ENCODE data around the gene ZNF785.
A peak's percentile ranks its signal among the peaks of the same experiment; 100 is the strongest.
"Not testable (repeated sequence)": the region's sequence is repeated elsewhere in the genome, so short reads cannot be mapped to it uniquely, and the experiment has no call there.

Gene ZNF785

GRCh38 chr16:30536391-30537024 lies 49.0 kb downstream of the ZNF785 start:
- not testable (repeated sequence) for DNase-seq

DNA sequence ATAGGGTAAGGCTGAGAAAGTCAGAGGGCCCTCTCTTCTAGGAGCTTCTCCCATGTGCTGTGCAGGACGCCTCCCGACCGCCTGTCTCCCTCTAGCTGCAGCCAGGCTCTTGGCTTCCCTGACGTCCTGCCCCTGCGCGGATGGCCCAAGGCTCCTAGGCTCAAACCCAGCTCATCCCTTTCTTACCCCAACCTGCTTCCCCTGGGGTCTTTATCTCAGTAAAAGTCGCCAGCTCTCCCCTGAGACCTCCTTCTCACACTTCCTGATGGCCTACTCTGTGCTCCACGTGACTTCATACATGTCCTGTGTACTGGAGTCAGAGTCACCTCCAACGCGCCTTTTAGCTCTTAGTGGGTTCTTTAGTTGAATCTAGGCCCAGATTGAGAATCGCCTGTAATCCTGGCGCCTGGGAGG lies 49.7 kb downstream of the ZNF785 start:
- DNase-seq = no peak

- no peak for DNase-seq
Observed at GRCh38 chr16:30535106-30535776, 50.3 kb downstream of the ZNF785 start.

DNA sequence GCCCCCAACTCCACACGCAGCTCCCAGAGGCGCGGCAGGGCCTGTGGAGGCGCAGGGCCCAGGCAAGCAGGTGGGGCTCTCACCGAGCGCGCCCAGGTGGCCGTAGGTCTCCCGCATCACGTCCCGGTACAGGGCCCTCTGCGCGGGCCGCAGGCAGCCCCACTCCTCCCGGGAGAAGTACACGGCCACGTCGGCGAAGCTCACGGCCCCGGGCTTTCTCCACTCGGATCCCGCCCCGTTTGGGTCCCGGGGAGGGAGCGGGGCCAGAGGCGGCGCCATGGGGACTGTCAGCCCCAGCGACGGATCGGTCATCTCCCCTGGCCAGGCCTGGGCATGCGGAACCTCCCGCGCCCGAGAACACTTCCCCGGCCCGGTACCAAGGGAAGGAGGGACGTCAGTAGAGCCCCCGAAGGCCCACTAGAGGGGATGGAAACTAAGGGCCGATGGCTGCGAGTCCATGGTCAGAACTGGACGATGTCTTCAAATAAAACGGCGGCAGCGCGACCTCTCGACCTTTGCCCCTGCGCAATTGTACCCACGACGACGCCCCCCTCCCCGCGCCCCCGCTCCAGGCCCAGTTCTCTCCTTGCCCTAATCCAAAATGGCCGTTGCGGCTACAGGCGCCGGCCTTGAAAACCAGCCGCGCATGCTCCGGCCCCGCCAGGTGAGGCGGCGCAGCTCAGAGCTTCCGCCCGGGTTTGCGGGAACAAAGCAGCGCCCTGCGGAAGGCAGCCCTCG lies 51.0 kb downstream of the ZNF785 start, which contains the start of gene ZNF747:
ZNF747 (minus strand) TSS at position 491 of the 738 bp plus-strand sequence; CDS start at position 312, 179 bp downstream.
- DNase-seq = peak; percentile 77

DNA sequence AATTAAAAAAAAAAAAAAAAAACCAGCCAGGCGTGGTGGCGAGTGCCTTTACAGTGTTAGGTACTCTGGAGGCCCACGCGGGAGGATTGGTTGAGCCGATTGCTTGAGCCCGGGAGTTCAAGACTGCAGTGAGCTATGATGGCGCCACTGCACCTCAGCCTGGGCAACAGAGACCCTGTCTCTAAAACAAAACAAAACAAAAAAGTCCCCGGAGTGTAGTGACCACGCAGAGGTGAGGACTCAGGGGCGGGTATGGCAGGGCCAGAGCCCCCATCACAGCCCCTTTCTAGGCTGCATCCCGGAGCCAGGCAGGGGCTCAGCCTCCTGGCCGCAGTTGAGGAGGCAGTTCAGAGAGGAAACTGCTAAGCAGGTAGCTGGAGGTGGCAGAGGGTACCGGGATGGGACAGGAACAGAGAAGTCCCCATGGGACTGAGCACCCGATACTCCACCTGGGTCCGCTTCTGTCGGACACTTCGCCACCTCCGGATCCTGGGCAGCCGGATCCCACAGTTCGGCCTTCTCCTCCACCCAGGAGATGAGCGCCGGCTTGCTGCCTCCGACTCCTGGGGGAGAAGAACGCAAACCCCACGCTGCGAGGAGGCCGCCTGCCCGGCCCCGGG lies 51.6 kb downstream of the ZNF785 start:
- DNase-seq = no peak

DNA sequence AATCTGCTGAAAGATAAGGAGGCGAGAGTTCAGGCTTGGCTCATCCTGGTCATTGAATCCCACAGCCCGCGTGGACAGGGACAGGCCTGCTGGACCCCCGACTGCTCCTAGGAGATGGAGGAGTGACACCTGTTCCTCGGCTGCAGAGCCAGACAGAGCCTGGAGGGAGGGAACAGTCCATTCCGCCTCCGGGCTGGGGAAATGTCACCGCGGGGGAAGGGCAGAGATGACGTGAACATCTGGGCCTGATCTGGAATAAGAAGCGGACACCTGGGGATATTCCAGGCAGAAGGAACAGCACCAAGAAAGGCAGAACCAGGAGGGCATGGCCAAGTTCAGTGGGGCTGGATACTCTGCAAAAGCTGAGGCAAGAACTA lies 52.4 kb downstream of the ZNF785 start:
- no peak for DNase-seq

DNA sequence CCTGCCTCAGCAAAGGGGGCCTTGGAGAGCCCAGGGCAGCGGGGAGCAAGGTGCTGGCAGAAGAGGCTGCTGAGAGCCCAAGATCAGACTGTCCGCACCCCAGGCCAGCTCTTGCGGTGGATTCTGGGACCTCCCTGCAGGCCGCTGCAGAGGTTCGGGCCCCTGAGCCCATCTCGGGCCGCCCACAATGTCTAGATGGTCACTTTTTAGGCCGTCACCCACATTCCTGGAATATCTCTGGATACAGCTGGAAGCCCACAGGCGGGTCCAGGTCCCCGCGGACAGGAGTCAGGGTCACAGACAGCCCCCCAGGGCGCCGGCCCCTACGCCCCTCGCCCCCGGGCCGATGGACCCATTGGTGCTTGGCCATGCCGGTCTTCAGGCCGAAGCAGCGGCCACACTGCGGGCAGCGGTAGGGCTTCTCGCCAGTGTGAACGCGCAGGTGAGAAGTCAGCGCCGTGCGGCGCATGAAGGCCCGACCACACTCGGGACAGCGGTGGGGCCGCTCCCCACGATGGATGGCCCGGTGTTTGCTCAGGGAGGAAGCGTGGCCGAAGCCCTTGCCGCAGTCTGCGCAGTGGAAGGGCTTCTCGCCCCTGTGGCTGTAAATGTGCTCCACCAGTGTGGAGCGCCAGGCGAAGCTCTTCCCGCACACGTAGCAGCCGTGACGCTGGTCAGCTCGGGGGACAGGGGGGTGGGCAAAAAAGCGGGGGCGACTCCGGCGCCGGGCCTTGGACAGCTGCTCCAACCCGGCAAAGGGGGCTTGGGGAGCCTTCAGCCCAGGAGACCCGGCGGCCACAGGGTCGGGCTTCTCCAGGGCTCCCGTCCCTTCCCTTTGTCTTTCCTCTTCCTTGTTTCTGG lies 53.0 kb downstream of the ZNF785 start:
- no peak for DNase-seq
